SKM-1 treated with dmso at 0.1 percent for 144 hours (cell line): ENCODE measurements around the gene ELK1.

Experiments
- DNase-seq: peaks from one replicate; lab custom pipeline; 2025; ENCODE audit not compliant: unreplicated experiment; lab: John Stamatoyannopoulos, UW

Gene ELK1

DNA sequence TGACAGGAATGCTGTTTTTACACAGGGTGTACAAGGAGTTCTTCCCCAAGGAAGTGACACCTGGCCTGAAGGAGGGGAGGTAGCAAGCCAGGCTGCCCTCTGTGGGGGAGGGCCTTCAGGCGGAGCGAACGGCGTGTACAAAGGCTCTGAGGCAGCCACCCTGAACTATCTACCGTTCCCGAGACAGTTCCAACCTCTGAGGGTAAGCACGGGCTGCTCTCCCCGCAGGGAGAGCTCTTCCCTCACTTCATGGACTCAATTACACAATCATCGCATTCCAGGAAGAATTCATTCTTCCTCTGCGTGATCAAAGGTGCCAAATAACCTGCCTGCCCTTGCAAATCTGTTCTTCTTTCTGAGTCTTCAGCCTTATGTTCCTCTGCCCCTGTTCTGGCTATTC lies 4.8 kb downstream of the ELK1 start:
- no peak for DNase-seq

DNA sequence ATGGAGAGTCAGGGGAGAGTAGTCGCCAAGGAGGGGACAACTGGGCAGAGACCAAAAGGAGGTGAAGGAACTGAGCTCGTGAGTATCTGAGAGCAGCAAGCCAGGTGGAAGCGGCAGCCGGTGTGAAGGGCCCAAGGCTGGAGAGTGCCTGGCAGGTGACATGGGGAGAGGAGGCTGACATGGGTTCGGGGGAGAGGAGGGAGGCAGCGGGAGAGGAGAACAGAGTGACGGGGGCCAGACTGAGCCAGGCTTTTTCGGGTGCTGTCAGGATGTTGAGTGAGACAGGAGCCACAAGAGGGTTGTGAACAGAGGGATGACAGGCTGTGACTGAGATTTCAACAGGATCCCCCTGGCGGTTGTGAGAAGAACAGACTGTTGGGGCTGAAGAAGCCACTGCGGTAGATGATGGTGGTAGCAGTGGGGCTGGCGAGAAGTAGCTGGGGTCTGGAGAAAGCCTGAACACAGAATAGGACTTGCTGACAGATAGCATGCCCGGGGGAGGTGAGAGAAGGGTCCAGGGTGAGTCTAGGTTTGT lies 5.7 kb downstream of the ELK1 start:
- DNase-seq = peak; percentile 27

- DNase-seq = peak; percentile 20
Measured at GRCh38 chrX:47643926-47644325, 6.4 kb downstream of the ELK1 start.

GRCh38 chrX:47638816-47639215 lies 11.5 kb downstream of the ELK1 start:
- no peak for DNase-seq

- no peak for DNase-seq
Measured at GRCh38 chrX:47637546-47638195, 12.7 kb downstream of the ELK1 start.

- DNase-seq = no peak
Measured at GRCh38 chrX:47634871-47635575, 15.3 kb downstream of the ELK1 start.

DNA sequence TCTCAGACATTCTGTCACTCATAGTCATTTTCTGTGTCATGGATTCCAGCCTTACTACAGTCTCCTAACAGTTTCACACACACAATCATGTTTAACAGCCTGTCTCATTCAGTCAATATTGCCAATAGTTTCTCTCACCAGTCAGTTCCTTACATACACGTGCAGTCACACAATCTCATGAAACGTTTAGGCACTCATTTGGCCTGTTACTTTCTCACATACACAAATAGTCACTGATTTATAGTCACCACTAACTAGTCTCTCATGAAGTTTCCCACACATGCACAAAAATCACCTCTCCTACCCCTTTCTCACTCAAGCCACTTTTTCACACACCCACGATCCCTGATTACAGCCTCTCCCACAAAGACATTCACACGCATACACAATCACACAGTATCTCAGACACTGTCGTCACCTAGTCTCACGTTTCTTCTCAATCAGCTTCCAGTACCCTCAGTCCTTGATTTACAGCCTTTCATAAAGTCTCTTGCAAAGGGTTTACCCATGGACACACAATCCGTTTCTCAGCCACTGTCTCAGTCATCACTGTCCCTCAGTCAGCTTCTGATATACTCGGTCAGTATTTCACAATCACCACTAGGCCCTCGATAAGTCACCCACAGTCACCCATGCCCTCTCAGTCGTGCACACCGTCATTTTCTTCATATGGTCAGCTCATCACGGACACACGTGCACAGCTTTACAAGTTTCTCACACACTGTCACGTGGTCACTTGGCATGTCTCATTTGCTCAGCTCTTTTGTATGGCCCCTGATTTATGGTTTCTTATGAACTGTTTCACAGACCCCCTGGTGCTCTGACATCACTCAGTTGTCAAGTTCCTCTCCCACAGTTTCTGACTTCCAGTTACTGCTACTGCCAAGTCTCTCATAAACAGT lies 16.4 kb downstream of the ELK1 start:
- no peak for DNase-seq

DNA sequence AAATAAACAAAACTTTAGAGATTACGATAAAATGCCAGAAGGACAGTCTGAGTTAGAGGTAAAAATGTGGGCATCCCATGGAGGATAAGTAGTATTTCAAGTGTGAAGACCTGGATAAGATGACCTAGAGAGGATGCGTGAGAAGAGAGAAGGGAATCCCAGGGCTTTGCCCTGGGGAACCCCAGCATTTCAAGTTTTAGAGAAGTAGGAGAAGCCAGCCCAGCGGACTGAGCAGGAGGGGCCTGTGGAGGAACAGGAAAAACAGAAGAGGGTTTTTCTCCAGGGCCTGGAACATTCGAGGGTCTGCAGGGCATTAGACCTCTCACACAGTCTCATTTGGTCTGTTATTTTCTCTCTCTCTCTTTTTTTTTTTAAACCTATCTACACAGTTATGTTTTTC lies 17.7 kb downstream of the ELK1 start:
- peak; percentile 15 for DNase-seq

- no peak for DNase-seq
Measured at GRCh38 chrX:47631676-47632075, 18.7 kb downstream of the ELK1 start.

- peak; percentile 72 for DNase-seq
Measured at GRCh38 chrX:47629419-47630200, 20.8 kb downstream of the ELK1 start, which contains the start of gene CFP. CFP (minus strand) TSS chrX:47629930; CDS start chrX:47629844, 86 bp downstream.

- no peak for DNase-seq
Measured at GRCh38 chrX:47628982-47629381, 21.4 kb downstream of the ELK1 start.

DNA sequence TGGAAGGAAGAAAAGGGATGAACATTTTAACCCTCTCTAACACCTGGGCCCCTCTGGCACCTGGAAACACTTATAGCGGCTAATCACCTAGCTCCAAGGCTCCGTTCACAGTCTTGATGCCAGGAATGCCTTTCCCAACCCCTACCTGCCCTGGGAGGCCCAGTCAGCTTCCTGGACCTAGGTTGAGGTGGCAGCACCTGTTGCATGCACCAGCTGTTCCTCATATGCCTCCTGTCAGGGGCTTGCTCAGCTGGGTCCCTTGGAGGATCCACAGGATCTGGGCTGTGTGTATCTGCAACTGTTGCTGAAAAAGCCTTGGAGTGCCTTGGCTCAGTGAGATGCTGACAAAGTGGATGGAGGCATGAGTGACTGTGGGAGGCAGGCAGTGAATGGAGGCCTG lies 25.0 kb downstream of the ELK1 start:
- DNase-seq = no peak

GRCh38 chrX:47623540-47624027 lies 26.8 kb downstream of the ELK1 start:
- DNase-seq = no peak

DNA sequence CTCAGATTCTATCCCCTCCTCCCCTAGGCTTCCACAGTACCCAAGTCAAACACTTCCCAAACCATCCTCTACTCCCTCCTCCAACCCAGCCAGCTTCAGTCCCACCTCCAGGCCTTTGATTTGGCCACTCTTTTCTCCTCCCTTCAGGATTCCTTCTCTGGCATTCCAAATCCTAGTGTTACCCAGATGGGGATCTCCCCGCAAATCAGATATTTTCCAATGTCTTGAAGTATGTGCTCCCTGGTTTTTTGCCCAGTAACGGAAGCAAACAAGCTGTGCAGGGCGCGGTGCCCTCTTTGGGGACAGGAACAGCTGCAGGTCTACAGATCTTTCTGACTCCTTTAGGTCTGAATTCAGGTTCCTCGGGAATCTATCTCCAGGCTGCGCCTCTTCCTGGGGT lies 28.5 kb downstream of the ELK1 start:
- DNase-seq = no peak

- no peak for DNase-seq
Measured at GRCh38 chrX:47620303-47620685, 30.1 kb downstream of the ELK1 start.

GRCh38 chrX:47619486-47620302 lies 30.7 kb downstream of the ELK1 start, which contains the start of gene SYN1:
SYN1 (minus strand) TSS chrX:47619857; CDS start chrX:47619728, 129 bp downstream.
- peak; percentile 34 for DNase-seq

- no peak for DNase-seq
Measured at GRCh38 chrX:47618923-47619485, 31.4 kb downstream of the ELK1 start.

DNA sequence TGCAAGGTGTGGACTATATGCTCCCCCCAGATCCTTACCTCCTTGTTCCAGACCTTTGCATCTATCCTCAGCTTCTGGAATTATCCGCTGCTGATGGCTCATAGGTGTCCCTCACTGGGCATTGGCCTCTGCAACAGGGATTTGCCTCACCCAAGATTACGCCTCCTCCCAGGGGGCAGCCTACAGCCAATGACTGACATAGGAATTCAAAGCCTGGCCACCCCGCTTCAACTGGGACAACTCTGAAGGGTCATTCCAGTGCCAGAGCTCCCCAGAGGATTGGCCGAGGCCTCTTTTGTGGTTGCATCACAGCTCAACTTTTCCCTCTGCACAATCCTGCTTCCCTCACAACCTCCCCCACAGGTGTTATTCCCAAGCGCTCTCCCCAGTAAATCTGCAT lies 35.7 kb downstream of the ELK1 start:
- DNase-seq = no peak

- no peak for DNase-seq
Measured at GRCh38 chrX:47613082-47613481, 37.3 kb downstream of the ELK1 start.
